Measurements from ENCODE around the gene DNAJC10.
"Not testable (repeated sequence)": the region's sequence is repeated elsewhere in the genome, so short reads cannot be mapped to it uniquely, and the experiment has no call there.

The DNAJC10 gene

GRCh38 chr2:182682210-182682609, 33.8 kb upstream of the DNAJC10 start:
- no peak for DNase-seq (ENCODE audit: low spot score)
- TF ChIP-seq, protein P1, sequence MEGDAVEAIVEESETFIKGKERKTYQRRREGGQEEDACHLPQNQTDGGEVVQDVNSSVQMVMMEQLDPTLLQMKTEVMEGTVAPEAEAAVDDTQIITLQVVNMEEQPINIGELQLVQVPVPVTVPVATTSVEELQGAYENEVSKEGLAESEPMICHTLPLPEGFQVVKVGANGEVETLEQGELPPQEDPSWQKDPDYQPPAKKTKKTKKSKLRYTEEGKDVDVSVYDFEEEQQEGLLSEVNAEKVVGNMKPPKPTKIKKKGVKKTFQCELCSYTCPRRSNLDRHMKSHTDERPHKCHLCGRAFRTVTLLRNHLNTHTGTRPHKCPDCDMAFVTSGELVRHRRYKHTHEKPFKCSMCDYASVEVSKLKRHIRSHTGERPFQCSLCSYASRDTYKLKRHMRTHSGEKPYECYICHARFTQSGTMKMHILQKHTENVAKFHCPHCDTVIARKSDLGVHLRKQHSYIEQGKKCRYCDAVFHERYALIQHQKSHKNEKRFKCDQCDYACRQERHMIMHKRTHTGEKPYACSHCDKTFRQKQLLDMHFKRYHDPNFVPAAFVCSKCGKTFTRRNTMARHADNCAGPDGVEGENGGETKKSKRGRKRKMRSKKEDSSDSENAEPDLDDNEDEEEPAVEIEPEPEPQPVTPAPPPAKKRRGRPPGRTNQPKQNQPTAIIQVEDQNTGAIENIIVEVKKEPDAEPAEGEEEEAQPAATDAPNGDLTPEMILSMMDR (IDR thresholded peaks at IDR 0.05; ENCODE audit: extremely low read depth, missing control alignments): no peak

DNA sequence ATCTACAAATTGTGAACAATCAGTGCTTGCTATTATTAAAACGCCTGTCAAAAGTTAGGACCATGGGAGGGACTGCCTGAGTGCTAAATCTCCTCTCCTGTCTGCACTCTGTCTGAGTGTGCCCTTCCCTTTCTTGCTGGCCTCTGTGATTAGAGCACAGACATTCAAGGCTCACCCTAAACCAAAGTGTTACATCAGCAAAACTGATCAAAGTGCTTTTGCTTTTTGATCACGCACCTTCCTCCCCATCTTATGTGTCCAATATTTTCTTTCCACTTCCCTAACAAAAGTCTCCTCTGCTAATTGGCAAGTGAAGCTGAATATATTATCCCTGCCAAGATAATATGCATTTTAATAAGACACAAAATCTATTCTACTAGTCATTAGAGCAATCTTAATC, 30.5 kb upstream of the DNAJC10 start:
- DNase-seq (ENCODE audit: low spot score): no peak
- TF ChIP-seq, protein P1 (IDR thresholded peaks at IDR 0.05; ENCODE audit: extremely low read depth, missing control alignments): no peak

- not testable (repeated sequence) for DNase-seq (ENCODE audit: low spot score)
These were observed 29.3 kb upstream of the DNAJC10 start for GRCh38 chr2:182686763-182687162.

GRCh38 chr2:182694189-182694588, 21.9 kb upstream of the DNAJC10 start:
- TF ChIP-seq, protein P1 (IDR thresholded peaks at IDR 0.05; ENCODE audit: extremely low read depth, missing control alignments): no peak
- no peak for DNase-seq (ENCODE audit: low spot score)

GRCh38 chr2:182695776-182696175, 20.3 kb upstream of the DNAJC10 start:
- TF ChIP-seq, protein P1 (IDR thresholded peaks at IDR 0.05; ENCODE audit: extremely low read depth, missing control alignments): no peak
- no peak for DNase-seq (ENCODE audit: low spot score)

DNA sequence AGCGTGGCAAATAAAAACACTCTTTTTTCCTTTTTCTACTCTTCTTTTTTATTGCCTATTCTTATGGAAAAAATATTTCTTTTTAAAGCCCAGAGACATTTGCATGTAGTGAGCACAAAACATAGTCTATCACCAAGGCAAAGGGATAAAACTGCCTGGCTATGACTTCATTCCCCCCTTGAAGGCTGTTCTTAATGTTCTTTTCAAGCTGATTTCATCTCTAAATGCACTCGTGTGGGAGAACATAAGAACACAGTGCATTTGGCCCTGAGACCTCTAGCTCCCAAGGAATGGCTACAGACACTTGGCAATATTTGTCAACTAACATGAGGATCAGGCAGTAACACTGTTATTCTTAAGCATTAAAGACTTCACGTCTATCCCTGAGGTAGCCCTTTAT, 17.4 kb upstream of the DNAJC10 start:
- no peak for DNase-seq (ENCODE audit: low spot score)
- TF ChIP-seq, protein P1 (IDR thresholded peaks at IDR 0.05; ENCODE audit: extremely low read depth, missing control alignments): no peak

GRCh38 chr2:182705761-182706160, 10.3 kb upstream of the DNAJC10 start:
- DNase-seq (ENCODE audit: low spot score): no peak
- TF ChIP-seq, protein P1 (IDR thresholded peaks at IDR 0.05; ENCODE audit: extremely low read depth, missing control alignments): no peak

GRCh38 chr2:182706751-182707150, 9.3 kb upstream of the DNAJC10 start:
- DNase-seq (ENCODE audit: low spot score): no peak
- TF ChIP-seq, protein P1 (IDR thresholded peaks at IDR 0.05; ENCODE audit: extremely low read depth, missing control alignments): no peak

Measured in GM20000 (cell line).